HEK293T (cell line): ENCODE measurements around the gene ABCC6.
"Not testable (repeated sequence)": the region's sequence is repeated elsewhere in the genome, so short reads cannot be mapped to it uniquely, and the experiment has no call there.

Source experiments
- CTCF ChIA-PET: fragments of 350-600 bp; formaldehyde crosslinking; extraction: SDS; loops from one replicate; lab custom pipeline; 2021; ENCODE audit warnings: antibody characterized with exemption, inconsistent platforms; lab: Yijun Ruan, JAX
- POLR2A ChIA-PET: fragments of 350-600 bp; formaldehyde crosslinking; extraction: SDS; loops from one replicate; lab custom pipeline; 2020; ENCODE audit warnings: antibody characterized with exemption, inconsistent platforms; lab: Yijun Ruan, JAX
- DNase-seq: peaks from one replicate; pipeline ENCODE4 v3.0.0; 2012; ENCODE audit warnings: mixed read lengths; ENCODE audit errors: extremely low spot score
- ARNT ChIP-seq: fragments of 450-650 bp; IDR thresholded peaks from 2 replicates; pipeline ENCODE4 v1.6.1; 2017; ENCODE audit warnings: mild to moderate bottlenecking
- BHLHE40 ChIP-seq: fragments of 450-650 bp; IDR thresholded peaks from 2 replicates; pipeline ENCODE4 v1.6.1; 2016; ENCODE audit warnings: mild to moderate bottlenecking, moderate library complexity, borderline replicate concordance
- CTBP1 ChIP-seq: fragments of 450-650 bp; IDR thresholded peaks from 2 replicates; pipeline ENCODE4 v1.6.1; 2016; ENCODE audit warnings: borderline replicate concordance
- ELF4 ChIP-seq: fragments of 450-650 bp; IDR thresholded peaks from 2 replicates; pipeline ENCODE4 v1.6.1; 2017; ENCODE audit warnings: antibody characterized with exemption
- FOXA1 ChIP-seq: fragments of 450-650 bp; IDR thresholded peaks from 2 replicates; pipeline ENCODE4 v1.6.1; 2016; ENCODE audit warnings: mild to moderate bottlenecking
- FOXK2 ChIP-seq: fragments of 450-650 bp; IDR thresholded peaks from 2 replicates; pipeline ENCODE4 v1.6.1; 2016; ENCODE audit warnings: mild to moderate bottlenecking
- FOXM1 ChIP-seq: fragments of 450-650 bp; IDR thresholded peaks from 2 replicates; pipeline ENCODE4 v1.6.1; 2017; ENCODE audit warnings: mild to moderate bottlenecking, borderline replicate concordance
- HDGF ChIP-seq: fragments of 450-650 bp; IDR thresholded peaks from 2 replicates; pipeline ENCODE4 v1.6.1; 2017; ENCODE audit warnings: antibody characterized with exemption, borderline replicate concordance
- L3MBTL2 ChIP-seq: fragments of 450-650 bp; conservative IDR thresholded peaks from 2 replicates; pipeline ENCODE4 v1.6.1; 2016; ENCODE audit warnings: mild to moderate bottlenecking
- LEF1 ChIP-seq: fragments of 450-650 bp; IDR thresholded peaks from 2 replicates; pipeline ENCODE4 v1.6.1; 2017; ENCODE audit warnings: mild to moderate bottlenecking, borderline replicate concordance
- NFRKB ChIP-seq: fragments of 450-650 bp; IDR thresholded peaks from 2 replicates; pipeline ENCODE4 v1.6.1; 2016; ENCODE audit warnings: mild to moderate bottlenecking, moderate library complexity
- PKNOX1 ChIP-seq: fragments of 450-650 bp; IDR thresholded peaks from 2 replicates; pipeline ENCODE4 v1.6.1; 2016
- SP1 ChIP-seq: fragments of 450-650 bp; IDR thresholded peaks from 2 replicates; pipeline ENCODE4 v1.6.1; 2017
- SUZ12 ChIP-seq: fragments of 450-650 bp; IDR thresholded peaks from 2 replicates; pipeline ENCODE4 v1.6.1; 2016; ENCODE audit warnings: mild to moderate bottlenecking
- TARDBP ChIP-seq: fragments of 450-650 bp; IDR thresholded peaks from 2 replicates; pipeline ENCODE4 v1.6.1; 2016
- ZNF384 ChIP-seq: fragments of 450-650 bp; IDR thresholded peaks from 2 replicates; pipeline ENCODE4 v1.6.1; 2016

Gene ABCC6

GRCh38 chr16:16149710-16150116 is 73.6 kb downstream of the ABCC6 start:
- no peak for DNase-seq
- ChIA-PET CTCF (no interaction called here), POLR2A (no interaction called here)
- TF ChIP-seq PKNOX1 (no peak), L3MBTL2 (no peak), CTBP1 (no peak), NFRKB (no peak), FOXK2 (no peak), BHLHE40 (no peak), FOXM1 (no peak), ZNF384 (no peak), SP1 (no peak), ARNT (no peak), TARDBP (no peak), LEF1 (no peak), FOXA1 (no peak), HDGF (no peak), SUZ12 (no peak), ELF4 (no peak)

- DNase-seq: no peak
- POLR2A ChIA-PET: no interaction called here
- CTCF ChIA-PET: no interaction called here
- no peak for TF ChIP-seq TARDBP
- TF ChIP-seq BHLHE40: no peak
- no peak for TF ChIP-seq ELF4
- no peak for TF ChIP-seq FOXA1
- TF ChIP-seq LEF1: no peak
- no peak for TF ChIP-seq NFRKB
- TF ChIP-seq CTBP1: no peak
- no peak for TF ChIP-seq SUZ12
- TF ChIP-seq SP1: no peak
- no peak for TF ChIP-seq L3MBTL2
- TF ChIP-seq PKNOX1: no peak
- TF ChIP-seq HDGF: no peak
- no peak for TF ChIP-seq ARNT
- no peak for TF ChIP-seq ZNF384
- TF ChIP-seq FOXM1: no peak
- TF ChIP-seq FOXK2: no peak
Observed at GRCh38 chr16:16148755-16149154, 74.5 kb downstream of the ABCC6 start.

- POLR2A ChIA-PET, CTCF ChIA-PET, DNase-seq: not testable (repeated sequence)
Observed at GRCh38 chr16:16148000-16148599, 75.2 kb downstream of the ABCC6 start.

- ChIA-PET CTCF (interaction anchor here (0.7 kb wide), 1 partner anchor 452 kb away, joined by 3 read pairs; no protein-coding TSS in a partner anchor), POLR2A (interaction anchor here (0.6 kb wide), 1 partner anchor 79 kb away, joined by 3 read pairs; no protein-coding TSS in a partner anchor)
Observed at GRCh38 chr16:16147316-16147999, 75.8 kb downstream of the ABCC6 start.

GRCh38 chr16:16146380-16147315 is 76.6 kb downstream of the ABCC6 start:
- DNase-seq: no peak
- POLR2A ChIA-PET: interaction anchor here (0.6 kb wide), 1 partner anchor 78 kb away, joined by 3 read pairs; no protein-coding TSS in a partner anchor
- TF ChIP-seq SP1 (no peak), L3MBTL2 (no peak), SUZ12 (no peak), TARDBP (no peak), ARNT (no peak), FOXK2 (no peak), FOXM1 (no peak), NFRKB (no peak), FOXA1 (no peak), LEF1 (no peak), HDGF (no peak), ELF4 (no peak), BHLHE40 (no peak)
- CTCF ChIA-PET: interaction anchor here (0.7 kb wide), 1 partner anchor 451 kb away, joined by 3 read pairs; no protein-coding TSS in a partner anchor

More at GRCh38 chr16:16147316-16147999, 75.8 kb downstream of the ABCC6 start:
- no peak for DNase-seq
- TF ChIP-seq ZNF384: no peak
- TF ChIP-seq SUZ12: no peak
- no peak for TF ChIP-seq BHLHE40
- TF ChIP-seq ELF4: no peak
- TF ChIP-seq FOXK2: no peak
- no peak for TF ChIP-seq TARDBP
- no peak for TF ChIP-seq NFRKB

GRCh38 chr16:16145286-16145685 is 78.0 kb downstream of the ABCC6 start:
- ChIA-PET POLR2A (no interaction called here), CTCF (no interaction called here)
- no peak for DNase-seq
- TF ChIP-seq FOXA1 (no peak), SUZ12 (no peak), BHLHE40 (no peak), NFRKB (no peak), FOXM1 (no peak), FOXK2 (no peak), ELF4 (no peak), L3MBTL2 (no peak), ZNF384 (no peak), PKNOX1 (no peak), ARNT (no peak), LEF1 (no peak), TARDBP (no peak), HDGF (no peak), CTBP1 (no peak), SP1 (no peak)
